Peyer's patch (tissue), 4 donors: ENCODE results near the gene SCP2. TPM values are rescaled to one million over a fixed set of nuclear protein-coding genes. Genes with fewer than 3 reads are reported as not detected.

Experiments
- DNase-seq, 3 donors: peaks; one replicate each; pipeline ENCODE4 v3.0.0-alpha.2; 2017 to 2019
- H3K27ac ChIP-seq, 4 donors: fragments of 200-600 bp; sonication (generic); one replicate each; pipeline ENCODE4 v1.5.1; 2016 to 2019
- H3K27me3 ChIP-seq, 2 donors: fragments of 200-600 bp; sonication (generic); one replicate each; pipeline ENCODE4 v1.5.1; 2019
- H3K36me3 ChIP-seq, 3 donors: fragments of 200-600 bp; sonication (generic); one replicate each; pipeline ENCODE4 v1.5.1; 2016 to 2019
- H3K4me1 ChIP-seq, 4 donors: fragments of 200-600 bp; sonication (generic); one replicate each; pipeline ENCODE4 v1.5.1; 2016 to 2019
- H3K4me3 ChIP-seq, 4 donors: fragments of 200-600 bp; sonication (generic); 1 replicate in 3 of 4; 2 replicates in 1 of 4; pipeline ENCODE4 v1.5.1; 2016 to 2019; ENCODE audit warnings: mild to moderate bottlenecking in 1 of 4
- H3K9me3 ChIP-seq, 4 donors: fragments of 200-600 bp; sonication (generic); one replicate each; pipeline ENCODE4 v1.5.1; 2016 to 2019; ENCODE audit warnings: mild to moderate bottlenecking in 1 of 4
- POLR2A ChIP-seq, 2 donors: fragments of 450-650 bp; IDR thresholded peaks; one replicate each; pipeline ENCODE4 v1.5.1; 2017; ENCODE audit warnings: antibody characterized with exemption in 2 of 2, mild to moderate bottlenecking in 2 of 2, moderate library complexity in 2 of 2
- total RNA-seq, 4 donors: library from RNA; depleted of rRNA; stranded (reverse); fragments of >200 nt; gene quantifications; one replicate each; pipeline ENCODE4 v1.1.0, GENCODE V29; 2016
- TF ChIP-seq, protein P1 (sequence below), 6 experiments: fragments of 450-650 bp in 4 of 6; fragments of 200-600 bp in 2 of 6; sonication (generic) in 1 of 6; IDR thresholded peaks; one replicate each; pipeline ENCODE4 v1.5.1; 2017 to 2019; ENCODE audit warnings: antibody characterized with exemption in 6 of 6, mild to moderate bottlenecking in 3 of 6, moderate library complexity in 1 of 6

SCP2 gene
- total RNA-seq, 4 donors from 2014 or later = 161 to 402 (median 219) TPM

DNA sequence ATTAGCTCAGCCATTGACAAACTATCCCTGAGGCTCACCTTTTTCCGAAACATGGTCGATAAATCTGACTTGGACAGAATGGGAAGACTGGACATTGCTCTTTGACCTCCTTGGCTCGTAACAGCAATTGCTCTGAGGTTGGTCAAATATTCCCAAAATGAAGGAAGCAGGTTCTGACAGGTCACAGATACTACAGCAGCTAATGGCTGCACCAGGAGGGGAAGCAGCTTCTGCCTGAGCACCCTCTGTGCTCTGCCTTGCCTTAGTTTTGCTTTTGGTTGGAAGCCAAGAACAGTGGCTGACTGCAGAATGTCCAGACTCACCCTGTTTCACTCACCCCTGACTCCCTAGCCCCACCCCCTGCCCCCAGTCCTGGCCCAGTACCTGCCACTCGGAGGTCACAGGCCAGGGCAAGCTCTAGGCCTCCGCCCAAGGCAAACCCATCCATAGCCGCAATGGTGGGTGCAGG, 20.9 kb upstream of the SCP2 start:
- peaks cover 0 to 4% (median 0%) of the 10 kb centered on the region in 4 donors for H3K4me1 ChIP-seq
- no peak overlapping the region for H3K4me3 ChIP-seq
- no peaks in the 10 kb centered on the region for H3K27me3 ChIP-seq
- peaks cover 0 to 4% (median 0%) of the 10 kb centered on the region in 3 donors for H3K36me3 ChIP-seq
- H3K27ac ChIP-seq = no peak overlapping the region
- no peaks in the 10 kb centered on the region for H3K9me3 ChIP-seq
- TF ChIP-seq POLR2A (IDR thresholded peaks at IDR 0.05) = no peak
- TF ChIP-seq, protein P1, sequence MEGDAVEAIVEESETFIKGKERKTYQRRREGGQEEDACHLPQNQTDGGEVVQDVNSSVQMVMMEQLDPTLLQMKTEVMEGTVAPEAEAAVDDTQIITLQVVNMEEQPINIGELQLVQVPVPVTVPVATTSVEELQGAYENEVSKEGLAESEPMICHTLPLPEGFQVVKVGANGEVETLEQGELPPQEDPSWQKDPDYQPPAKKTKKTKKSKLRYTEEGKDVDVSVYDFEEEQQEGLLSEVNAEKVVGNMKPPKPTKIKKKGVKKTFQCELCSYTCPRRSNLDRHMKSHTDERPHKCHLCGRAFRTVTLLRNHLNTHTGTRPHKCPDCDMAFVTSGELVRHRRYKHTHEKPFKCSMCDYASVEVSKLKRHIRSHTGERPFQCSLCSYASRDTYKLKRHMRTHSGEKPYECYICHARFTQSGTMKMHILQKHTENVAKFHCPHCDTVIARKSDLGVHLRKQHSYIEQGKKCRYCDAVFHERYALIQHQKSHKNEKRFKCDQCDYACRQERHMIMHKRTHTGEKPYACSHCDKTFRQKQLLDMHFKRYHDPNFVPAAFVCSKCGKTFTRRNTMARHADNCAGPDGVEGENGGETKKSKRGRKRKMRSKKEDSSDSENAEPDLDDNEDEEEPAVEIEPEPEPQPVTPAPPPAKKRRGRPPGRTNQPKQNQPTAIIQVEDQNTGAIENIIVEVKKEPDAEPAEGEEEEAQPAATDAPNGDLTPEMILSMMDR (IDR thresholded peaks at IDR 0.05) = no peak
- no peak for DNase-seq

GRCh38 chr1:52907068-52907811, 19.8 kb upstream of the SCP2 start:
- Histone ChIP-seq H3K9me3 (no peaks in the 10 kb centered on the region), H3K36me3 (peaks cover 0 to 11% (median 0%) of the 10 kb centered on the region in 3 donors), H3K4me3 (no peak overlapping the region), H3K27me3 (no peaks in the 10 kb centered on the region), H3K4me1 (peaks cover 0 to 4% (median 0%) of the 10 kb centered on the region in 4 donors), H3K27ac (no peak overlapping the region)
- TF ChIP-seq, protein P1 (IDR thresholded peaks at IDR 0.05) = no peak
- TF ChIP-seq POLR2A (IDR thresholded peaks at IDR 0.05) = no peak
- no peak for DNase-seq

GRCh38 chr1:52907812-52908153, 19.3 kb upstream of the SCP2 start:
- Histone ChIP-seq H3K9me3 (no peaks in the 10 kb centered on the region), H3K36me3 (peaks cover 0 to 12% (median 0%) of the 10 kb centered on the region in 3 donors), H3K27me3 (no peaks in the 10 kb centered on the region), H3K4me3 (no peak overlapping the region), H3K4me1 (peaks cover 0 to 4% (median 0%) of the 10 kb centered on the region in 4 donors), H3K27ac (no peak overlapping the region)
- DNase-seq = no peak
- TF ChIP-seq, protein P1 (IDR thresholded peaks at IDR 0.05) = no peak
- no peak for TF ChIP-seq POLR2A (IDR thresholded peaks at IDR 0.05)

DNA sequence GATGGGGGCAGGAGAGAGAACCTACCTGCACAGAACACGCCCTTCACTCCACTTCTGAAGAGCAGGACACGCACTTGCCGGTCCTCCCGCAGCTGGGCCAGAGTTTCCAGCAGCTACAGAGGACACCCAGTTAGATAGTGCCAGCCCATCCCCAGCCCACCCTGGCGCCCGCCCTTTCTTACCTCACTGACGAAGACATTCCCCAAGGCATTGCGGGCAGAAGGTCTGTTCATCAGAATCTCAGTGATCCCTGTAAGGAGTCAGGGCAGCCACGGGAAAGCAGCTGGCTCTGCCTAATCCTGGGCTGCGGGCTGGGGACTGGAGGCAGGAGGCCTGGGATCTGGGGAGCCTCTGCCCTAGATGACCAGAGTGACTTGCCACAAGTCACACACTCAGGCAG, 15.5 kb upstream of the SCP2 start:
- H3K27me3 ChIP-seq = no peaks in the 10 kb centered on the region
- H3K27ac ChIP-seq = no peak overlapping the region
- H3K4me3 ChIP-seq = no peak overlapping the region
- peaks cover 0 to under 1% (median 0%) of the 10 kb centered on the region in 4 donors for H3K4me1 ChIP-seq
- H3K9me3 ChIP-seq = no peaks in the 10 kb centered on the region
- DNase-seq = no peak
- TF ChIP-seq, protein P1 (IDR thresholded peaks at IDR 0.05) = no peak
- no peak for TF ChIP-seq POLR2A (IDR thresholded peaks at IDR 0.05)
- peaks cover 0 to 15% (median 0%) of the 10 kb centered on the region in 3 donors for H3K36me3 ChIP-seq

DNA sequence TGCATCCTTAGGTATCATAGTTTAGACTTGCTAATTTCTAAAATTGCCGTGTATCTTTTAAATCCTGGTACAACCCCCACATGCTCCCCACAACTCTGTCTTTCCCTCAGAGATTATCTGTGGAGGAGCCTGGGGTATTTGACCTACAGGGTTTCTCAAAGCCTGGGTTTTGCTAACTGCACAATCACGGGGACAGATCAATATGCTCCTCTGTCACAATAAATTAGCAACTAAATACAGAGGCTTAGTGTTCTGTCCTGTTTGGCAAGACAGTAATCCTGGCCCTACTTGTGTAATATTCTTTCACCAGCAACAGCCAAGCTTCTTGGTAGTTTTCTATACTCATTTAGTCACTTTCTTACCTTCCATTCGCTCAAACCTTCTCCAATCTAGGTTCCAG, 14.1 kb upstream of the SCP2 start:
- Histone ChIP-seq H3K27ac (no peak overlapping the region), H3K27me3 (no peaks in the 10 kb centered on the region), H3K9me3 (no peaks in the 10 kb centered on the region), H3K4me1 (no peaks in the 10 kb centered on the region), H3K4me3 (no peak overlapping the region), H3K36me3 (peaks cover 0 to 15% (median 0%) of the 10 kb centered on the region in 3 donors)
- no peak for TF ChIP-seq POLR2A (IDR thresholded peaks at IDR 0.05)
- TF ChIP-seq, protein P1 (IDR thresholded peaks at IDR 0.05) = no peak
- DNase-seq = no peak
